GM18502 (cell line): ENCODE results near the gene WLS.

ENCODE experiments used
- ATAC-seq: cut with Tn5 transposase; IDR thresholded peaks from one replicate; pipeline ENCODE4 v1.9.1; 2021; ENCODE audit warnings: mild to moderate bottlenecking; ENCODE audit not compliant: unreplicated experiment, poor library complexity

WLS gene

GRCh38 chr1:68111519-68112436, 120.5 kb downstream of the WLS start:
- ATAC-seq, result no peak

DNA sequence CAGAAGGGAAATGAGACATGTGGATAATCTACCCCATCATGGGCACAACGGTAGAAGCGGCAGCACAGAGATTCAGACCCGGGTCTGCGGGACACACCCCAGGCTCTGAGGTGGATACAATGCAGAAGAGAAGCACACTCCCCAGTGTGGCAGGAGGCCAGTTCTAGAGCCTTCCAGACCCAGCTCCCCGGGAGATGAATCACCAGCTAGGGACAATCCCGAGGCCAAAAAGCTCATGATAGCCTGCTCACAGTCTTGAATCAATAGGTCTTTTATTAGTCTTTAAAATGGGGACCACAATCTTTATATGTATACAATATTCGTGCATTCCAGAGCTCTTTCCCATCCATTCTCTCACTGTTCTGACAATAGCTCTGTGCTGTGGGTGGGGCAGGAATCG, 124.6 kb downstream of the WLS start:
- ATAC-seq, result no peak

DNA sequence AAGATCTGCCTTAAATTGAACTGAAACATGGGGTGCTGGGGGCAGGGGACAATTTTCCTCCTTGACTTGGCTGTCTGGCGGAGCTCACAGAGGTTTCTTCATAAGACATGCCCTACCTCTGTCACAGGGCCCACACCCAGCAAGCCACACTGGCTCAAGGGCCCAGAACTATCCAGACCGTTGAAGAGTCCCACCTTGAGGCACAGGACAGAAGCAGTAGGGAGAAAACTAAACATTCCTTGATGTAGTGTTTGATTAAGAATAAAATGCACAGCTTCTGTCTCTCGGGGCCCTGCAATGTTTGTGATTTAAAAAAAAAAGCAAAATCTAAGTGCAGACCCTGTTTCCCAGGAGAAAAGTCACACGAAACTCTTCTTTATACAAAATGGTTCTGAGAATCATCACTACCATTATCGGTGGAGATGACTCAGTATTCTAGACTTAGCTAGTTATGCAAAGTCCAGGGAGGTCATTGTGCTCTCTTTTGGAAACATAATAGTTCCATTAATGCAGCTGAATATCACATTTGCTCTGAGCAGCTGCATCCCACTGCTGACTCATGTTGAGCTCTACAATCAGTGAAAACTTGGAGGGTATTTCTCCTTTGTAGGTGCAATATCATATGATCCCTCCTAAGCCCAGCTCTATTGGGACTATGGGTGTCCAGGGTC, 128.3 kb downstream of the WLS start:
- ATAC-seq, result no peak

DNA sequence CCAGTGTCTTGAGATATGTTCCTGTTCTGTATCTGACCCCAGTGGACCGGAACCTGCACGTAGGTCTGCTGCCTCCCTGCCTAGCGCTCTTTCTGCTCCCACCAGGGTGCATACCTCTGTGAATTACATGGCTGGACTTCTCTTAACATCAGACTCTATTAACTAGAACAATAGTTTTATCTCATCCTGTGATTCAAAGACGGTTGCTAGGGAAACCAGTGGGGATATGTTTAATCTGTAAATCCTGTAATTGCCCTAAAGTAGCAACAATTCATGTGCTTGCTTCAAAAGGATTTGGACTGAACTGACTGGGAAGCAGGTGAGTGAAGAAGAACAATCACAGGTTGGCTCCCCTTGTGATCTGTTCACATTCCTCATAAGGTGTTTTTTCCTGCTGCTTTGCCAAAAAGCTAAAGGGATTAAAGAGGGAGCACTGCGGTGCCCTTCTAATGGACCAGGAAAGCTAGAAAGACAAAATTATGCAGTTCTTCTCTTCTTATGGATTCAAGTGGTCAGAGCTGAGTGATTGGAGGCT, 129.2 kb downstream of the WLS start:
- no peak for ATAC-seq

- ATAC-seq, result no peak
Observed at GRCh38 chr1:68101829-68102228, 130.5 kb downstream of the WLS start.

GRCh38 chr1:68100571-68100970, 131.8 kb downstream of the WLS start:
- no peak for ATAC-seq

DNA sequence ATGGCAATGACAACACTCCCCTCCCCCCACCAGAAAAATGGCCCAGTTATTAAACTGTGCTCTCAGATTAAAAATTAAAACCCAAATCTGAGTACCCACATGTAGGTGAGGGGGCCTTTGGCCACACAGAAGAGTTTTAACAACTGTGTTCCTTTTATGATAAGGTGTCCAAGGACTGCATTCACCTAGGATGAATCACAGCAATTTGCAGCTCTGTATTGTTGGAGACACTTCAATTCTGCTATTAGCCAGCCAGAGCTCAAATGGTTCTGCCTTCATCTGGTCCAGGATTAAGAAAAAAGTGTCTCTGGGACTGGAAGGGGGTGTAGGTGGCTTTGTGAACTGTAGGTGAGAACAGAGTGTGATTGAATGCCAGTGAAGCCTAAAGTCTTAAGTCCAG, 138.6 kb downstream of the WLS start:
- no peak for ATAC-seq

DNA sequence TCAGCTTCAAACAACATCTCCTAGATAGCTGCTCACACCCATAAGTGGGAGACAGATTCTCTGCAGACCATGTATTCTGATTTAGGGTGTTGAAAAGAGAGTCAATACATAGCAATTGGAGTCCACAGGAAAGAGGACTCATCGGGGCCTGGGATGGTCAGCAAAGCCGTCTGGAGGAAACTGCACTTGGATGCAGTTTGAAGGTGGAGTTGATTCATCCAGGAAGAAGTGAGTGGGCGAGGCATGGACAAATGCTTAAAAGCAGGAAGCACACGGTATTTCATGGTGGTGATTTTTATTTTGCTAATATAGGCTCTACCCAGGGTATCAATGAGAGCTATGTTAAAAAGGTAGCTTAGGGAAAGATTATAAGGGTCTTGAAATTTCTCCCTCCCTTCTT, 145.1 kb downstream of the WLS start:
- no peak for ATAC-seq

GRCh38 chr1:68085752-68086151, 146.6 kb downstream of the WLS start:
- no peak for ATAC-seq

- no peak for ATAC-seq
Observed at GRCh38 chr1:68083686-68084085, 148.6 kb downstream of the WLS start.

- no peak for ATAC-seq
Observed at GRCh38 chr1:68081775-68082283, 150.5 kb downstream of the WLS start.

GRCh38 chr1:68078647-68079046, 153.7 kb downstream of the WLS start:
- no peak for ATAC-seq
